ENCODE results near the gene SPDYC. TPM values are rescaled to one million over a fixed set of nuclear protein-coding genes. Genes with fewer than 3 reads are reported as not detected.
A peak's percentile ranks its signal among the peaks of the same experiment; 100 is the strongest.

SPDYC gene
- total RNA-seq, 1 donor from 2014 or later: not detected

DNA sequence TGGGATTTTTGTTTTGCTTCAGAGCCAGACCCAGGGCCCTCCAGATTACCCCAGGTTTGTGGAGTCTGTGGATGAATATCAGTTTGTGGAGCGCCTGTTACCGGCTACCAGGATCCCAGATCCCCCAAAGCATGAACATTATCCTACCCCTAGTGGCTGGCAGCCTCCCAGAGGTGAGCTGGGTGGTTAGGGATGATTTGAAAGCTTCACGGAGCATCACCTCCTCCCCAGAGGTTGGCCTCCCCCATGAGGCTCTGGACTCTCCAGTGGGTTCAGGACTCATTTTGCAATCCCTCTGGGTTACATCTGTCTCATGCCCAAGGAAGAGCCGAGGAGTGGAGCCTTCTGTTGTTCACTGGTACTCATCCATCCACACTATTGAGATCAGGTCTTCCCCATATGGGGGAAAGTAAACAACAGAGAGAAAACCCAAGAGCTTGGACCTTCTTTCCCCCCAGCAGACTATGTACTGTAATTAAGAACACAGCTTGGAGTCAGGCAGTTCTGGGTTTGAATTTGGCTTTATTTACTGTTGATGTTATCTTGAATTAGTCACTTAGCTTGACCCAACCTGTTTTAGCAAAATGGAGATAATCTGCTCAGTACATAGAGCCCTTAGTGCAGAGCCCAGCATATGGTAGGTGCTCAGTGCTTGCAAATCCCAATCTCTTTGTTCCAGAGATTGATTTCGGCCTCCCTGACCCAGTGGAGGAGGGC lies 45.4 kb upstream of the SPDYC start:
- Mint-ChIP-seq H3K36me3 (ENCODE audit: insufficient read depth) (peaks cover 5% of the 10 kb centered on the region), H3K9me3 (ENCODE audit: low read depth) (no peaks in the 10 kb centered on the region), H3K4me1 (ENCODE audit: low read depth) (peaks cover 12% of the 10 kb centered on the region), H3K27ac (no peak overlapping the region), H3K4me3 (ENCODE audit: low read depth) (peak overlapping the region; percentile 22), H3K27me3 (no peaks in the 10 kb centered on the region)
- no peak for DNase-seq (ENCODE audit: low spot score, unreplicated experiment)
- TF ChIP-seq, protein P1, sequence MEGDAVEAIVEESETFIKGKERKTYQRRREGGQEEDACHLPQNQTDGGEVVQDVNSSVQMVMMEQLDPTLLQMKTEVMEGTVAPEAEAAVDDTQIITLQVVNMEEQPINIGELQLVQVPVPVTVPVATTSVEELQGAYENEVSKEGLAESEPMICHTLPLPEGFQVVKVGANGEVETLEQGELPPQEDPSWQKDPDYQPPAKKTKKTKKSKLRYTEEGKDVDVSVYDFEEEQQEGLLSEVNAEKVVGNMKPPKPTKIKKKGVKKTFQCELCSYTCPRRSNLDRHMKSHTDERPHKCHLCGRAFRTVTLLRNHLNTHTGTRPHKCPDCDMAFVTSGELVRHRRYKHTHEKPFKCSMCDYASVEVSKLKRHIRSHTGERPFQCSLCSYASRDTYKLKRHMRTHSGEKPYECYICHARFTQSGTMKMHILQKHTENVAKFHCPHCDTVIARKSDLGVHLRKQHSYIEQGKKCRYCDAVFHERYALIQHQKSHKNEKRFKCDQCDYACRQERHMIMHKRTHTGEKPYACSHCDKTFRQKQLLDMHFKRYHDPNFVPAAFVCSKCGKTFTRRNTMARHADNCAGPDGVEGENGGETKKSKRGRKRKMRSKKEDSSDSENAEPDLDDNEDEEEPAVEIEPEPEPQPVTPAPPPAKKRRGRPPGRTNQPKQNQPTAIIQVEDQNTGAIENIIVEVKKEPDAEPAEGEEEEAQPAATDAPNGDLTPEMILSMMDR (IDR thresholded peaks at IDR 0.05; ENCODE audit: unreplicated experiment): no peak

DNA sequence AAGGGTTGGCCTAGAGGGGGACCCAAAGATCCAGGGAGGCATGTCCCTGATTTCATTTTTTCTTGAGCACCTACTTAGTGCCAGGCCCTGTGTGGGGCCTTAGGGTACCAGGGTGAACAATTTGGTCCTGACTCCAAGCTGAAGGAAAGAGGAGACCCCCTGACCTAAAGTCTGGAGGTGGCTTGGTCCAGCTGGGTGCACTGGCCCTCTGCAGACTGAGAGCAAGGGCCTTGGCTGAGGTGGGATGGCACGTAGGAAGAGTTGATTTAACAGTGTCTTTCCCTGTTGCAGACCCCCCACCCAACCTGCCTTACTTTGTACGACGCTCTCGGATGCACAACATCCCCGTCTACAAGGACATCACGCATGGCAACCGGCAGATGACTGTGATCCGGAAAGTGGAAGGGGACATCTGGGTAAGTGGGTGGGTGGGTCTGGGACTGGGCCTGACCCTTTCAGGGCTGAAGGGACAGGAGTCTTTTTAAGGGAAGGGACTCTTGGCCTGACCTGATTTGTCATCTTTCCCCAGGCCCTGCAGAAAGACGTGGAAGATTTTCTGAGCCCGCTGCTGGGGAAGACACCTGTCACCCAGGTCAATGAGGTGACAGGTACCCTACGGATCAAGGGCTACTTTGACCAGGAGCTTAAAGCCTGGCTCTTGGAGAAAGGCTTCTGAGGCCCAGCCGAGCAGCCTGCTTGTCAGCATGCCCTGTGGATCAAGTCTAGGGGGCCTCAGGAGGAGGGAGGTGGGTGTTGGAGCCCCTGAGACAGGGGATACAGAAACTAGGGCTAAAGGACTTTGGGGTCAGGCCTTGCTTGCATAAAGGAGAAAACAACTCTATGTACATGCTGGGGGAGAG lies 44.6 kb upstream of the SPDYC start:
- Mint-ChIP-seq H3K4me3 (ENCODE audit: low read depth) (no peak overlapping the region), H3K27me3 (no peaks in the 10 kb centered on the region), H3K4me1 (ENCODE audit: low read depth) (peaks cover 12% of the 10 kb centered on the region), H3K36me3 (ENCODE audit: insufficient read depth) (peaks cover 5% of the 10 kb centered on the region), H3K27ac (no peak overlapping the region), H3K9me3 (ENCODE audit: low read depth) (no peaks in the 10 kb centered on the region)
- TF ChIP-seq, protein P1 (IDR thresholded peaks at IDR 0.05; ENCODE audit: unreplicated experiment): no peak
- DNase-seq (ENCODE audit: low spot score, unreplicated experiment): no peak

DNA sequence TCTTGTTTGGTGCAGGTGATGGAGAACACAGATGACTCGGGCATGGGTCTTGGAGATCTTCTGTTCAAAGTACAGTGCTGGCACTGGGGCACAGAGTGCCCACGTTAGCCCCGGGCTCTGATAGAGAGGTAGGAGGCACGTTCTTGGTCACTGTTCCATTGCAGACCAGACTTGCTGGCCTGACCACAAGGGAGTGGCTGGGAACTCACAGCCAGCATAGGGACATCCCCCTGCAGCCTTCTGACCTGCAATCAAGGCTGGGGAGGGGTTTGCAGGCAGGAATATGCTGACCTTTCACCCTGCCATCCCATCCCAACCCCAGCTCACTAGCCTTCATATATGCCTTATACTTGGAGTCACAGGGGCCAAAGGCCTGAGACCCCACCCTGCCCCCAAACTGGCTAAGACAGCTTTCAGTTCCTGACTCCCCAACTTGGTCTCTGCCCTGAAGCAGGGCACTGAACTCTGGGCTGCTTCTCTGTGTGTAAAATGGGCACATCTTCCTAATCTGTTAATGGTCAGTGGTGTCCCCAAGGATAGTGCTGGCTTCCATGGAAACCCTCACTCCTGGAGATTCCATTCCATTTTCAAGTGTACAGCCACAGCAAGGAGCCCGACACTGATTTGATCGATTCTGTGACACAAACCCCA lies 43.3 kb upstream of the SPDYC start:
- no peak overlapping the region for H3K4me3 Mint-ChIP-seq (ENCODE audit: low read depth)
- TF ChIP-seq, protein P1 (IDR thresholded peaks at IDR 0.05; ENCODE audit: unreplicated experiment): no peak
- no peak overlapping the region for H3K27ac Mint-ChIP-seq
- no peaks in the 10 kb centered on the region for H3K27me3 Mint-ChIP-seq
- no peak for DNase-seq (ENCODE audit: low spot score, unreplicated experiment)
- H3K9me3 Mint-ChIP-seq (ENCODE audit: low read depth): no peaks in the 10 kb centered on the region
- H3K4me1 Mint-ChIP-seq (ENCODE audit: low read depth): peaks cover 6% of the 10 kb centered on the region
- peaks cover 4% of the 10 kb centered on the region for H3K36me3 Mint-ChIP-seq (ENCODE audit: insufficient read depth)

DNA sequence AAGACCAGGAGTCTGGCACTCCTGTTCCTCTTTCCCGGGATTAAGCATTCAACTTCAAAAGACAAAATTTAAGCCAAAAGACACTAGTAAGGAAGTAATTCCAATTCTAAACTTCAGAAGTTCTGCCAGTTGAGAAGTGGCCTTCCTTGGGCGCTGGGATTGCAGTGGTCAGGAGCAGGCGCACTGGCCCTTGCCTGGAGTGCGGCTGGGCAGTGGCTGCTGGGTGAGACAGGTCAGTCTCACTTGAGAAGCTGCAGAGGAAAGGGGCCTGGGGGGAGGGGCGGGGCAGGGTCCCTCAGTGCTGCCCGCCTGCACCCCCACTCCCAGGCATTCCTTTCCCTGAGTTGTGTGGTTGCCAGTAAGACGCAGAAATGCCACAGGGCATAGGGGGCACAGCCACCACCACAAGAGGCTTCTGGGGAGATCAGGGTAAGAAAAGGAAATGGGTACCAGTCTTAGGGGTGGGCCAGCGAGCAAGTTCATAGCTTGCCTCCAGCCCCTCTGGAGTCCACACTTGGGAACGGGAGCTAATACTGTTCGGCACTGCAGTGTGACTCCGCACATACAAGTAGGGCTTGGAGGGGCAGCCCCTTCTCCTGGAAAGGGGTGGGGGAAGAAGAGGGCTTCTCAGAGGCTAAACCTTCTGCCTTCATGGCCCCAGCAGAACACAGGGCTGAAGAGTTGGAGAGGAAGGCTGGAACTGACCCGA lies 42.4 kb upstream of the SPDYC start:
- DNase-seq (ENCODE audit: low spot score, unreplicated experiment): no peak
- H3K4me3 Mint-ChIP-seq (ENCODE audit: low read depth): no peak overlapping the region
- no peaks in the 10 kb centered on the region for H3K9me3 Mint-ChIP-seq (ENCODE audit: low read depth)
- no peak overlapping the region for H3K27ac Mint-ChIP-seq
- peaks cover 4% of the 10 kb centered on the region for H3K36me3 Mint-ChIP-seq (ENCODE audit: insufficient read depth)
- no peaks in the 10 kb centered on the region for H3K27me3 Mint-ChIP-seq
- TF ChIP-seq, protein P1 (IDR thresholded peaks at IDR 0.05; ENCODE audit: unreplicated experiment): no peak
- H3K4me1 Mint-ChIP-seq (ENCODE audit: low read depth): peaks cover 2% of the 10 kb centered on the region

Measured in progenitor cell of endocrine pancreas (in vitro differentiated cells).